NCI-H510A (cell line): ENCODE measurements around the gene HID1.
"Not testable (repeated sequence)": the region's sequence is repeated elsewhere in the genome, so short reads cannot be mapped to it uniquely, and the experiment has no call there.

Experiments used
- DNase-seq: peaks from one replicate; lab custom pipeline; 2025; lab: John Stamatoyannopoulos, UW

HID1 gene

GRCh38 chr17:74921769-74922168 is 50.8 kb downstream of the HID1 start:
- DNase-seq: no peak

DNA sequence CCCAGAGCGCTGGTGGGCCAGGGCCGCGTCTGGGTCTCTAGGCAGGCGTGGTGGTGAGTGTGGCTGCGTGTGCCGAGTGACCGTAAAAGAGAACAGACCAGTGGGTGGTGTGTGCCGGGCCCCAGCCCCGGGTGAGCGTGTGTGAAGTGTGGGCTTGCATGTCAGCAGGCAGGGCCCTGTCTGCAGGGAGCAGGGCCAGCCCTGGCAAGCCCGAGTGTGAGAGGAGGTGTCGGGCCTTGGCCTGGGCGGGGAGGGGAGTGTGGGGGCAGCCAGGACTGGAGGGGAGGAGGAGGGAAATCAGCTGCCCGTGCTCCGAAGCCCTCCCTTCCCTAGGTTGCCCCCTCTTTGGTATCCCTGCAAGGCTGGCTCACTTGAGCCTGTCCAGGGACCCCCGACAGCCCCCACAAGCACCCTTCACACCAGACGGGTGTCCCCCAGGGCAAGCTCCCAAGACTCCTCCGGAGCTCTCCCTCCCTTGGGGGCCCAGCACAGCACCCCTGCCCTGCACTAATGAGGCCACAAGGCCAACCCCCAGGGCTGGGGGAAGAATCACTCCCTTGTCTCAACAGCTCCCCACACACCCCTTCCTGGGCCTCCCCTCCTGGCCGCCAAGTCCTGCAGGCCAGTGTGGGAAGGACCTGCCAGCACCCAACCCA is 51.4 kb downstream of the HID1 start:
- no peak for DNase-seq

DNA sequence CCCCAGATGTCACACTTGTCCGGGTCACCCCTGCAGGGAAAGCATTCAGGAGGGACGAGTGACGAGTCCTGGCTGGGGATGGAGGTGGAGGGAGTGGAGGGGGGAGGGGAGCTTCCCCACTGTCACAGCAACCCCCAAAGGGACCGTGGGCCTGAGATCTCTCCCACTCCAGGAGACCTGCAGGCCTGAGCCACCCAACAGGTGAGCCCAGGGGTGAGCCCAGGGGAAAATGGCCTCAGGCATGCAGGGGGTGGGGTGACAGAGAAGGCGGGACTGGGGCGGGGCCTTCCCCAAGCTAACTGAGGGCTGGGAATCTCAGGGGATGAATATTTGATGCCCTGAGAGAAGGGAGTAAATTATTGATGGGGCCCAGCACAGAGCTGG is 51.9 kb downstream of the HID1 start:
- DNase-seq: no peak

GRCh38 chr17:74920306-74920620 is 52.3 kb downstream of the HID1 start:
- DNase-seq: no peak

- no peak for DNase-seq
Observed at GRCh38 chr17:74919440-74920305, 52.9 kb downstream of the HID1 start.

DNA sequence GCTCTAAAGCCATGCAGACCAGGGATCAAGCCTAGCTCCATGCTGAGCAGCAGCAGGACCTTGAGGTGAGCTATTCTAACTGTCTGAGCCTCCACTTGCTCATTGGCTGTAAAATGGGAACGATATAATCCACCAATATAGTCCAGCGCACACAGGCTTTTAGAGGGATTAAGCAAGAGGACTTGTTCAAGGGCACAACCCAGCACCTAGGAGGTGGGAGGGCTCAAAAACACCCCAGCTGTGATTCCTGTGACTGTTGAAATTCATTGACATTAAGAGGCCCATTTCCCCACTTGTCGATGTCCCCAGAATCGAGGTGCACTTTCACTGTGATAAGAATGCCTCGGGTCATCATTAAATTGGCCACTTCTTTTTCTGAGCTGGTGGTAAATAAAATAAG is 53.7 kb downstream of the HID1 start:
- no peak for DNase-seq

GRCh38 chr17:74917430-74917829 is 55.1 kb downstream of the HID1 start:
- no peak for DNase-seq

DNA sequence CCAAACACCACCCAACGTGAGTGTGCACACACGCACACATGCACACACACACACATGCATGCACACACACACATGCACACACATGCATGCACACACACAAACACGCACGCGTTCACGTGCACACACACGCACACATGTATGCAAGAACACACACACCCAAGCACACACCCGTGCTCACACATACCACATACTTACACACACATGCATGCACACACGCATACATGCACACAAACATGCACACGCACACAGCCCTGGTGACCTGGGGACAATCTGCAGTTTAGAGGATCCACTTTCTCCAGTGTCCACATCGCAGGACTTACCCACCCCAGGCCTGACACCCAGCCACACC is 55.7 kb downstream of the HID1 start:
- no peak for DNase-seq

DNA sequence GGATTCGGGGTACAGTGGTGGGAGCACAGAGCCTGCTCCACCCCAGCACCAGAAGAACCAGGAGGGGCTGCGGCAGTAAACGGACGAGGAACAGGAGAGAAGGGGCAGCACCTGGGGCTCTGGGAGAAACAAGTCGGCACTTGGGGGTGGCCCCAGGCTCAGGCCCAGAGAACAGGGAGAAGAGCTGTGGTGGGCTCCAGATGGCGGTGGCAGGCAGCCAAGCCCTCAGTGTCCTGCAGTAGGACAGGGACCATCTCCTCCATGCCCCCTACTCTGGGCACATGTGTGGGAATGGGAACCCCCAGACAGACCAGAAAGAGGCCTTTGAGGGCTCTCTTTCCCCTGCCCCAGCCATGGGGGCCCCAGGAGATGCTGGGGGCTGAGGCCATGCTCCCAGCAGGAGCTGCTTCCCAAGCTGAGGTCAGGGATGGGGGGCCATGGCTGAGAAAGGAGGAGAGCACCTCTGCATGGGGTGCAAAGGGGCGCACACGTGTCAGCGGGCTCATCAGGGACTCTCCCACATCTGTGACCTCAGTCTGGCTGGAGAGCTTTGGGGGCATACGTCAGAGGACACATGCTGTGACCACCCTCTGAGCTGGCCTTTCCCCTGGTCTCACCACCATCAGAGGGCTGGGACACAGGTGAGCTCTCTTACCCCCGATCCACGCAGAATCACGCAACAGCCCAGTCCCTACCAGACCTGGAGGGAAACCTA is 56.3 kb downstream of the HID1 start:
- no peak for DNase-seq

DNA sequence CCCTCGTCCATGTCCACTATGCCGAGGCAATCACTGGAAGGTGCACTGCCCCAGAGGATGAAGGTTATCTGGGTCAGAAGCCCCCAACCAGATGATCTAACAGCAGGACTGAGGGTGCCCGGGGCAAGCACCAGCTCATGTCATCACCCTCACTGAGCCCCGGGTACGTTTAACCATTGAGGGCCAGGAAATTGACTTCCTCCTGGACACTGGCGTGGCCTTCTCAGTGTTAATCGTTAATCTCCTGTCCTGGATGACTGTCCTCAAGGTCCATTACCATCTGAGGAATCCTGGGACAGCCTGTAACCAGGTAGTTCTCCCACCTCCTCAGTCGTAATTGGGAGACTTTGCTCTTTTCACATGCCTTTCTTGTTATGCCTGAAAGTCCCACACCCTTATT is 61.1 kb downstream of the HID1 start:
- not testable (repeated sequence) for DNase-seq

- not testable (repeated sequence) for DNase-seq
Observed at GRCh38 chr17:74909097-74909496, 63.5 kb downstream of the HID1 start.

- DNase-seq: no peak
Observed at GRCh38 chr17:74907012-74907411, 65.5 kb downstream of the HID1 start.

GRCh38 chr17:74906214-74906793 is 66.3 kb downstream of the HID1 start:
- DNase-seq: not testable (repeated sequence)

DNA sequence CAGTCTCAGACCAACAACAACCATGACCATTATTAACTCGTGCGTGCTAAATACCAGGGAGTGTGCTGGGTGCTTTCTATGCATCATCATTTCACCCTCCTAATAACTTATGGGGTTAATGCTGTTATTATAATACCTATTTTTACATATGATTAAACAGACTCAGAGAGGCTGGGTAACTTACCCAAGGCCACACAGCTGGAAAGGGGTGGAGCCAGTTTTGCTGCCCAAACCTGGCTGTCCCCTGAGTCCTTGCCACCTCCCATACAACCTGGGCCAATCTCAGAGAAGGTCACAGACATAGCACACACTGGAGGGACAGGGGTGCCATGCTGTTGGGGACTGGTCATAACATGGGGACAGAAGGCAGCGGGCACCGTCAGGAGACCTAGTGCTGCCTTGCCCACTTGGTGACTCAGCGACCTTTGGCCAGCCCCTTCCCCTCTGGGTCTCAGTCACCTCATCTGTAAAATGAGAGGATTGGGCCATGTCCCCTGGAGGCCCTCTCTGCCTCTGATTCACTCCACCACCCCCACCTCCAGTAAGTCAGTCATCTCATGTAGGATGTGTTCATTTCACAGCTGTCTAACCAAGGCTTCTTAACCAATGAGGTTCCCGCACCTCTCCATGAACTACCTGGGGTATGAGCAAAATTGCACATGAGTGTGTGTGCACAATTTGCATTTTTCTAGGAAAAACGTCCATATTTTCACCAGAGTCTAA is 67.7 kb downstream of the HID1 start:
- no peak for DNase-seq

- no peak for DNase-seq
Observed at GRCh38 chr17:74903671-74904070, 68.9 kb downstream of the HID1 start.

GRCh38 chr17:74903034-74903433 is 69.5 kb downstream of the HID1 start:
- no peak for DNase-seq

GRCh38 chr17:74901353-74902135 is 71.0 kb downstream of the HID1 start:
- no peak for DNase-seq
